Karpas-422 (cell line): ENCODE measurements around the gene ADAMTSL4. TPM values are rescaled to one million over a fixed set of nuclear protein-coding genes. Genes with fewer than 3 reads are reported as not detected.
"Not testable (repeated sequence)": the region's sequence is repeated elsewhere in the genome, so short reads cannot be mapped to it uniquely, and the experiment has no call there.

Experiments used
- DNase-seq: peaks from one replicate; pipeline ENCODE4 v3.0.0-alpha.2; 2015
- H2AFZ ChIP-seq: fragments of 200-600 bp; sonication (generic); 2 replicates; pipeline ENCODE4 v1.6.1; 2014; ENCODE audit warnings: antibody characterized with exemption, low read length, mixed read lengths
- H3K27ac ChIP-seq: fragments of 200-600 bp; sonication (generic); 2 replicates; pipeline ENCODE4 v1.5.1; 2014; ENCODE audit warnings: mild to moderate bottlenecking, low read length, moderate library complexity
- H3K27me3 ChIP-seq: fragments of 200-600 bp; sonication (generic); 2 replicates; pipeline ENCODE4 v1.6.1; 2014; ENCODE audit warnings: low read length, mixed read lengths
- H3K36me3 ChIP-seq: fragments of 200-600 bp; sonication (generic); 2 replicates; pipeline ENCODE4 v1.6.1; 2014; ENCODE audit warnings: low read length, mixed read lengths; ENCODE audit not compliant: insufficient read depth
- H3K4me1 ChIP-seq: fragments of 200-600 bp; sonication (generic); 2 replicates; pipeline ENCODE4 v1.6.1; 2014; ENCODE audit warnings: mild to moderate bottlenecking, low read length, mixed read lengths
- H3K4me2 ChIP-seq: fragments of 200-600 bp; sonication (generic); 2 replicates; pipeline ENCODE4 v1.6.1; 2014; ENCODE audit warnings: low read length, low read depth, mild to moderate bottlenecking; ENCODE audit not compliant: poor library complexity, severe bottlenecking
- H3K4me3 ChIP-seq: fragments of 200-600 bp; sonication (generic); 2 replicates; pipeline ENCODE4 v1.5.1; 2014; ENCODE audit warnings: mild to moderate bottlenecking, antibody characterized with exemption, low read length, mixed read lengths
- H3K79me2 ChIP-seq: fragments of 200-600 bp; sonication (generic); 2 replicates; pipeline ENCODE4 v1.6.1; 2014; ENCODE audit warnings: mild to moderate bottlenecking, low read length, mixed read lengths
- H3K9ac ChIP-seq: fragments of 200-600 bp; sonication (generic); 2 replicates; pipeline ENCODE4 v1.6.0; 2014; ENCODE audit warnings: low read length
- H3K9me2 ChIP-seq: fragments of 200-600 bp; sonication (generic), shearing (Covaris generic); replicated peaks from 2 replicates; pipeline ENCODE4 v1.6.0; 2014; ENCODE audit warnings: mild to moderate bottlenecking, low read length, moderate library complexity; ENCODE audit not compliant: insufficient read depth
- H3K9me3 ChIP-seq: fragments of 300-700, 200-600 bp; sonication (generic); 2 replicates; pipeline ENCODE4 v1.6.1; 2014; ENCODE audit warnings: low read length, mixed read lengths
- H4K20me1 ChIP-seq: fragments of 200-600 bp; sonication (generic); 2 replicates; pipeline ENCODE4 v1.6.1; 2014; ENCODE audit warnings: mild to moderate bottlenecking, antibody characterized with exemption, low read length, low read depth; ENCODE audit not compliant: insufficient read depth
- total RNA-seq: library from RNA; depleted of rRNA; stranded (reverse); fragments of >200 nt; shearing (Covaris generic); gene quantifications from 2 replicates; pipeline ENCODE4 v1.2.3, GENCODE V29; 2014; ENCODE audit warnings: low replicate concordance

ADAMTSL4 gene
- total RNA-seq, 1 experiment from 2014 or later, result not detected

GRCh38 chr1:150573648-150574071, 24.5 kb downstream of the ADAMTSL4 start:
- H3K4me1 ChIP-seq, result peaks cover 81% of the 10 kb centered on the region
- not testable (repeated sequence) for H3K9me2 ChIP-seq, H2AFZ ChIP-seq, H3K27me3 ChIP-seq, DNase-seq, H3K9me3 ChIP-seq
- H4K20me1 ChIP-seq, result peaks cover 54% of the 10 kb centered on the region
- H3K27ac ChIP-seq, result peak overlapping the region; percentile 93
- H3K36me3 ChIP-seq, result peaks cover 58% of the 10 kb centered on the region
- H3K4me3 ChIP-seq, result peak overlapping the region; percentile 9; the same call in 1 of the 2 replicates
- peak overlapping the region; percentile 5; the same call in 1 of the 2 replicates for H3K9ac ChIP-seq
- H3K79me2 ChIP-seq, result peaks cover 53% of the 10 kb centered on the region
- peak overlapping the region; percentile 97 for H3K4me2 ChIP-seq

- H3K36me3 ChIP-seq, result peaks cover 62% of the 10 kb centered on the region
- H3K79me2 ChIP-seq, result peaks cover 60% of the 10 kb centered on the region
- H3K4me2 ChIP-seq, result peak overlapping the region; percentile 97
- peak overlapping the region; percentile 89 for H3K4me3 ChIP-seq
- no peak overlapping the region for H2AFZ ChIP-seq
- H3K9me2 ChIP-seq, result no peaks in the 10 kb centered on the region
- peak overlapping the region; percentile 22; the same call in 1 of the 2 replicates for H3K9ac ChIP-seq
- H3K9me3 ChIP-seq, result no peaks in the 10 kb centered on the region
- H4K20me1 ChIP-seq, result peaks cover 61% of the 10 kb centered on the region
- H3K4me1 ChIP-seq, result peaks cover 73% of the 10 kb centered on the region
- no peaks in the 10 kb centered on the region for H3K27me3 ChIP-seq
- DNase-seq, result no peak
- H3K27ac ChIP-seq, result peak overlapping the region; percentile 93
Measured at GRCh38 chr1:150574260-150575071, 25.3 kb downstream of the ADAMTSL4 start.

DNA sequence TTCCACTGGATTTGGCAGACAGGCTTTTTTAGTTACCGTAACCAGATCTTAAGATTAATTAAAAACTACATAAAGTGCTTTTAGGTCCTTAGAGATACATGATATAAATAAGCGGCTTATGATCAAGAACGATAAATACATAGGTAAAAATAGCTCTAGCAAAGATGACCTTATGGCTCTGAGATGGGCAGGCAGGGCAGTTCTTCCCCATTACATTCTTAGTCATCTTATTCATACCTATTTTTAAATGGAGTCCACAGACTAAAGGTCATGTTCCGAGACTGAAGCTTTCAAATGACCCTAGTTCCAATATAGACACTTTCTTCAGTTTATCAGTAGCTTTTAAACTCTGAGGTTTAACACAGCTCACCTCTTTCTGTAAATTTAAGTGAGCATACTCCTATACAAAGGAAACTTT, 25.9 kb downstream of the ADAMTSL4 start:
- Histone ChIP-seq H3K79me2 (peaks cover 64% of the 10 kb centered on the region), H3K4me3 (peak overlapping the region; percentile 89), H3K4me2 (peak overlapping the region; percentile 97), H2AFZ (no peak overlapping the region), H3K27me3 (no peaks in the 10 kb centered on the region), H3K27ac (peak overlapping the region; percentile 93), H3K9ac (peak overlapping the region; percentile 97), H4K20me1 (peaks cover 61% of the 10 kb centered on the region), H3K4me1 (peaks cover 69% of the 10 kb centered on the region), H3K9me3 (no peaks in the 10 kb centered on the region), H3K9me2 (no peaks in the 10 kb centered on the region), H3K36me3 (peaks cover 62% of the 10 kb centered on the region)
- DNase-seq, result no peak

GRCh38 chr1:150575518-150576366, 26.5 kb downstream of the ADAMTSL4 start:
- Histone ChIP-seq H3K27me3 (no peaks in the 10 kb centered on the region), H3K9ac (peak overlapping the region; percentile 97), H3K4me3 (peak overlapping the region; percentile 89), H3K36me3 (peaks cover 62% of the 10 kb centered on the region), H3K27ac (peak overlapping the region; percentile 93), H3K79me2 (peaks cover 70% of the 10 kb centered on the region), H4K20me1 (peaks cover 61% of the 10 kb centered on the region), H3K9me2 (no peaks in the 10 kb centered on the region), H3K9me3 (no peaks in the 10 kb centered on the region), H3K4me2 (peak overlapping the region; percentile 97), H2AFZ (no peak overlapping the region), H3K4me1 (peaks cover 68% of the 10 kb centered on the region)
- DNase-seq, result no peak

GRCh38 chr1:150576367-150576711, 27.1 kb downstream of the ADAMTSL4 start:
- Histone ChIP-seq H3K9ac (peak overlapping the region; percentile 97), H4K20me1 (peaks cover 61% of the 10 kb centered on the region), H3K4me1 (peaks cover 67% of the 10 kb centered on the region), H3K9me3 (no peaks in the 10 kb centered on the region), H3K36me3 (peaks cover 62% of the 10 kb centered on the region), H3K27me3 (no peaks in the 10 kb centered on the region), H2AFZ (no peak overlapping the region), H3K4me2 (peak overlapping the region; percentile 97), H3K9me2 (no peaks in the 10 kb centered on the region), H3K27ac (peak overlapping the region; percentile 93), H3K4me3 (peak overlapping the region; percentile 89), H3K79me2 (peaks cover 74% of the 10 kb centered on the region)
- no peak for DNase-seq

DNA sequence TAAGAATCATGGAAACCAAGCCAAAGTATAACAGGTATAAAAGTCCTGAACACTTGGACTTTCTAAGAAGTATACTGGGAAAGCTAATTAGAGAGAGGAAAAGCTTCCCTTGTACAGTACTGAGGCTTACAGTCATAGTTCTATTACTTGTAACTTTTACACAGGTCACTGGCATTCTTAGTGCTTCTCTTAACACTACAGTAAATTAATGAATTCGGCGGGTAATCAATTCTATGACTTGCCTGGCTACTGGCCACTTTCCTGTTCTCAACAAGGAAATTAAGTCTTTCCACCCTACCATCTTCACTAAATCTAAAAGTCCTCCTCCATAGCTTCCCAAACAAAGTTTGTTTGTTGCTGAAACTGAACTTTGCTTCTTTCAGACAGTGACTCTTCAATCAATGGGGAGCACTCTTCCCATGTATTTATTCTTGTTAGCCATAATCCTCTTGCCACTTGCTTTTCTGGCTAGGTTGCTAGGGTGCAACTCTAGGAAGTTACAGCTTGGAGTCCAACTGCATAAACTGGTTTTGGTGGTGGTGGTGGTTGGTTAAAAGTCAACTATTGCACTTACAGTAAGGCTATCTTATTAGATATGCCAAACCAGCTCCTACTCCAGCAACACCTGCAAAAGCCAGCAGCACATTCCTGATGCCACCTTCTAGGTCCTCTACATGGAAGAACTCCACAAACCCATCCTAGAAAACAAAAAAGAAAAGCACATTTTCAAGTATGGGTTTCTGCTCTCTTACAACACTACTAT, 27.8 kb downstream of the ADAMTSL4 start:
- peaks cover 62% of the 10 kb centered on the region for H3K36me3 ChIP-seq
- H3K9me2 ChIP-seq, result no peaks in the 10 kb centered on the region
- peak overlapping the region; percentile 93 for H3K27ac ChIP-seq
- peak overlapping the region; percentile 97 for H3K9ac ChIP-seq
- DNase-seq, result no peak
- peaks cover 61% of the 10 kb centered on the region for H4K20me1 ChIP-seq
- no peaks in the 10 kb centered on the region for H3K9me3 ChIP-seq
- peaks cover 76% of the 10 kb centered on the region for H3K79me2 ChIP-seq
- H2AFZ ChIP-seq, result no peak overlapping the region
- H3K4me2 ChIP-seq, result peak overlapping the region; percentile 97
- H3K4me1 ChIP-seq, result peaks cover 66% of the 10 kb centered on the region
- H3K4me3 ChIP-seq, result peak overlapping the region; percentile 89
- H3K27me3 ChIP-seq, result no peaks in the 10 kb centered on the region

GRCh38 chr1:150577557-150578271, 28.5 kb downstream of the ADAMTSL4 start:
- Histone ChIP-seq H3K79me2 (peaks cover 73% of the 10 kb centered on the region), H3K36me3 (peaks cover 59% of the 10 kb centered on the region), H3K4me1 (peaks cover 66% of the 10 kb centered on the region), H2AFZ (no peak overlapping the region), H3K9me2 (no peaks in the 10 kb centered on the region), H3K9ac (peak overlapping the region; percentile 97), H3K9me3 (no peaks in the 10 kb centered on the region), H4K20me1 (peaks cover 61% of the 10 kb centered on the region), H3K4me3 (peak overlapping the region; percentile 89), H3K27me3 (no peaks in the 10 kb centered on the region), H3K4me2 (peak overlapping the region; percentile 97), H3K27ac (peak overlapping the region; percentile 93)
- DNase-seq, result peak; percentile 76
